ENCODE results near the gene PI3.

PI3 gene

DNA sequence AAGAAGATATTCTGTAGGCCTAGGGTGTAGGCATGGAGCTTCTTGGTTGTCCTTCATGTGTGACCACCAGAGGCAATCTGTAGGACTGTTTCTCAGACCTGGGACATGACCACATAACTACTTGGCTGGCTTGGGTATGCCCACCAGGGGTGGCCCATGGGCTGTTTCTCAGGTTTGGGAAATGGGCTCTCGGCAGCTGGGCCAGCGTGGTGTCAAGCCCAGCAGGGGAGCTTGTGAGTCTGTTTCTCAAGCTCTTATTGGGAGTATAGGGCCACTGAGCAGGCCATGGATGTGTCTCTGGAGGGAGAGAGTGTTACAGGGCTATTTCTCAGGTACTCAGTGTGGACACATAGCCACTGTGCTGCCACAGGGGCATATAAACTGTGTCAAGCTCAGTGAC lies 43.9 kb downstream of the PI3 start:
- H3K9ac ChIP-seq (ENCODE audit: low read length), result no peak overlapping the region
- H3K4me2 ChIP-seq (ENCODE audit: low read length), result no peak overlapping the region
- H3K4me3 ChIP-seq (ENCODE audit: low read depth, low read length, poor library complexity, severe bottlenecking), result no peak overlapping the region
- H3K27me3 ChIP-seq (ENCODE audit: insufficient read depth, low read length), result no peaks in the 10 kb centered on the region
- H2AFZ ChIP-seq (ENCODE audit: low read length), result no peak overlapping the region
- no peaks in the 10 kb centered on the region for H3K36me3 ChIP-seq (ENCODE audit: insufficient read depth, low read length)
- no peaks in the 10 kb centered on the region for H3F3A ChIP-seq (ENCODE audit: insufficient read depth, low read length)
- TF ChIP-seq, protein P1, sequence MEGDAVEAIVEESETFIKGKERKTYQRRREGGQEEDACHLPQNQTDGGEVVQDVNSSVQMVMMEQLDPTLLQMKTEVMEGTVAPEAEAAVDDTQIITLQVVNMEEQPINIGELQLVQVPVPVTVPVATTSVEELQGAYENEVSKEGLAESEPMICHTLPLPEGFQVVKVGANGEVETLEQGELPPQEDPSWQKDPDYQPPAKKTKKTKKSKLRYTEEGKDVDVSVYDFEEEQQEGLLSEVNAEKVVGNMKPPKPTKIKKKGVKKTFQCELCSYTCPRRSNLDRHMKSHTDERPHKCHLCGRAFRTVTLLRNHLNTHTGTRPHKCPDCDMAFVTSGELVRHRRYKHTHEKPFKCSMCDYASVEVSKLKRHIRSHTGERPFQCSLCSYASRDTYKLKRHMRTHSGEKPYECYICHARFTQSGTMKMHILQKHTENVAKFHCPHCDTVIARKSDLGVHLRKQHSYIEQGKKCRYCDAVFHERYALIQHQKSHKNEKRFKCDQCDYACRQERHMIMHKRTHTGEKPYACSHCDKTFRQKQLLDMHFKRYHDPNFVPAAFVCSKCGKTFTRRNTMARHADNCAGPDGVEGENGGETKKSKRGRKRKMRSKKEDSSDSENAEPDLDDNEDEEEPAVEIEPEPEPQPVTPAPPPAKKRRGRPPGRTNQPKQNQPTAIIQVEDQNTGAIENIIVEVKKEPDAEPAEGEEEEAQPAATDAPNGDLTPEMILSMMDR (IDR thresholded peaks at IDR 0.05; ENCODE audit: low read length), result no peak
- no peak for TF ChIP-seq EZH2 (IDR thresholded peaks at IDR 0.05; ENCODE audit: borderline replicate concordance, low read length)
- no peak overlapping the region for H3K27ac ChIP-seq (ENCODE audit: low read depth, low read length, poor library complexity, severe bottlenecking)
- no peaks in the 10 kb centered on the region for H4K20me1 ChIP-seq (ENCODE audit: insufficient read depth, low read length)
- no peaks in the 10 kb centered on the region for H3K79me2 ChIP-seq (ENCODE audit: insufficient read depth, low read length)
- H3K9me2 ChIP-seq (ENCODE audit: low read depth, low read length), result no peaks in the 10 kb centered on the region
- no peaks in the 10 kb centered on the region for H3K9me3 ChIP-seq (ENCODE audit: low read length)
- no peaks in the 10 kb centered on the region for H3K4me1 ChIP-seq (ENCODE audit: insufficient read depth, low read length, severe bottlenecking)

DNA sequence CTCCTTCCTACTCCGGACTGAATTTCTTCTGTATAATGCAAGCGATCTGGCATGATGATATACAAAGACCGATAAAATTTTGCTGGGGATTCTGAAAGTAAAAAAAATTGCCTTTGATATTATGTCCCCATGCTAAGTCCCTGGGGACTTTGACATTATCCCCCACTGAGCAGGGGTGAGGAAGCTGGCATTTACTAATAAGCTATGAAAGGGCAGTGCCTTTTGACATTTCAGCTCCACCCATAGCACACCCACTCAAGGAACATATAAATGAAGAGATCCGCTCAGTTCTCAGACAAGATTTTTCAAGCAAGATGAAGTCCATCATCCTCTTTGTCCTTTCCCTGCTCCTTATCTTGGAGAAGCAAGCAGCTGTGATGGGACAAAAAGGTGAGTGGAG lies 46.4 kb downstream of the PI3 start, which contains the start of gene SEMG2:
SEMG2 (plus strand) TSS at position 298 of the 400 bp plus-strand sequence; CDS start at position 315, 17 bp downstream.
- Histone ChIP-seq H3K9me3 (ENCODE audit: low read length) (no peaks in the 10 kb centered on the region), H3K27me3 (ENCODE audit: insufficient read depth, low read length) (no peaks in the 10 kb centered on the region), H3K79me2 (ENCODE audit: insufficient read depth, low read length) (no peaks in the 10 kb centered on the region), H3K4me1 (ENCODE audit: insufficient read depth, low read length, severe bottlenecking) (no peaks in the 10 kb centered on the region), H3K4me3 (ENCODE audit: low read depth, low read length, poor library complexity, severe bottlenecking) (no peak within 1 kb of the TSS), H2AFZ (ENCODE audit: low read length) (no peak within 1 kb of the TSS), H3K27ac (ENCODE audit: low read depth, low read length, poor library complexity, severe bottlenecking) (no peak within 1 kb of the TSS), H3K4me2 (ENCODE audit: low read length) (no peak within 1 kb of the TSS), H3K36me3 (ENCODE audit: insufficient read depth, low read length) (no peaks in the 10 kb centered on the region), H4K20me1 (ENCODE audit: insufficient read depth, low read length) (no peaks in the 10 kb centered on the region), H3F3A (ENCODE audit: insufficient read depth, low read length) (no peaks in the 10 kb centered on the region), H3K9me2 (ENCODE audit: low read depth, low read length) (no peaks in the 10 kb centered on the region), H3K9ac (ENCODE audit: low read length) (no peak within 1 kb of the TSS)
- TF ChIP-seq, protein P1 (IDR thresholded peaks at IDR 0.05; ENCODE audit: low read length), result no peak
- no peak for TF ChIP-seq EZH2 (IDR thresholded peaks at IDR 0.05; ENCODE audit: borderline replicate concordance, low read length)

DNA sequence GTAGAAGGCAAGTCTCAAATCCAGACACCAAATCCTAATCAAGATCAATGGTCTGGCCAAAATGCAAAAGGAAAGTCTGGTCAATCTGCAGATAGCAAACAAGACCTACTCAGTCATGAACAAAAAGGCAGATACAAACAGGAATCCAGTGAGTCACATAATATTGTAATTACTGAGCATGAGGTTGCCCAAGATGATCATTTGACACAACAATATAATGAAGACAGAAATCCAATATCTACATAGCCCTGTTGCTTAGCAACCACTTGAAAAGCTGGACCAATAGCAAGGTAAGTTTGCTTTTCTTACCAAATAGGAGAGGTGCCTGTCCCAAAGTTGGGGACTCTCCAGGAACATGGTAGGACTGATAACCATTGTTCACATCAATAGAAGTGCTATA lies 48.4 kb downstream of the PI3 start:
- Histone ChIP-seq H3F3A (ENCODE audit: insufficient read depth, low read length) (no peaks in the 10 kb centered on the region), H3K79me2 (ENCODE audit: insufficient read depth, low read length) (no peaks in the 10 kb centered on the region), H3K27ac (ENCODE audit: low read depth, low read length, poor library complexity, severe bottlenecking) (no peak overlapping the region), H3K4me2 (ENCODE audit: low read length) (no peak overlapping the region), H3K9me3 (ENCODE audit: low read length) (no peaks in the 10 kb centered on the region), H3K4me1 (ENCODE audit: insufficient read depth, low read length, severe bottlenecking) (no peaks in the 10 kb centered on the region), H2AFZ (ENCODE audit: low read length) (no peak overlapping the region), H3K36me3 (ENCODE audit: insufficient read depth, low read length) (no peaks in the 10 kb centered on the region), H3K27me3 (ENCODE audit: insufficient read depth, low read length) (no peaks in the 10 kb centered on the region), H4K20me1 (ENCODE audit: insufficient read depth, low read length) (no peaks in the 10 kb centered on the region), H3K9ac (ENCODE audit: low read length) (no peak overlapping the region), H3K4me3 (ENCODE audit: low read depth, low read length, poor library complexity, severe bottlenecking) (no peak overlapping the region), H3K9me2 (ENCODE audit: low read depth, low read length) (no peaks in the 10 kb centered on the region)
- TF ChIP-seq EZH2 (IDR thresholded peaks at IDR 0.05; ENCODE audit: borderline replicate concordance, low read length), result no peak
- TF ChIP-seq, protein P1 (IDR thresholded peaks at IDR 0.05; ENCODE audit: low read length), result no peak

Measured in OCI-LY1 (cell line).